NK-92 treated with Interleukin-12 subunit alpha and Interleukin-12 subunit beta, amount 100 ng/mL, for 24 hours (cell line): ENCODE data around the gene EGLN2.
"Not testable (repeated sequence)": the region's sequence is repeated elsewhere in the genome, so short reads cannot be mapped to it uniquely, and the experiment has no call there.

ENCODE experiments used
- DNase-seq: peaks from one replicate; lab custom pipeline; 2025; lab: John Stamatoyannopoulos, UW

EGLN2 gene

DNA sequence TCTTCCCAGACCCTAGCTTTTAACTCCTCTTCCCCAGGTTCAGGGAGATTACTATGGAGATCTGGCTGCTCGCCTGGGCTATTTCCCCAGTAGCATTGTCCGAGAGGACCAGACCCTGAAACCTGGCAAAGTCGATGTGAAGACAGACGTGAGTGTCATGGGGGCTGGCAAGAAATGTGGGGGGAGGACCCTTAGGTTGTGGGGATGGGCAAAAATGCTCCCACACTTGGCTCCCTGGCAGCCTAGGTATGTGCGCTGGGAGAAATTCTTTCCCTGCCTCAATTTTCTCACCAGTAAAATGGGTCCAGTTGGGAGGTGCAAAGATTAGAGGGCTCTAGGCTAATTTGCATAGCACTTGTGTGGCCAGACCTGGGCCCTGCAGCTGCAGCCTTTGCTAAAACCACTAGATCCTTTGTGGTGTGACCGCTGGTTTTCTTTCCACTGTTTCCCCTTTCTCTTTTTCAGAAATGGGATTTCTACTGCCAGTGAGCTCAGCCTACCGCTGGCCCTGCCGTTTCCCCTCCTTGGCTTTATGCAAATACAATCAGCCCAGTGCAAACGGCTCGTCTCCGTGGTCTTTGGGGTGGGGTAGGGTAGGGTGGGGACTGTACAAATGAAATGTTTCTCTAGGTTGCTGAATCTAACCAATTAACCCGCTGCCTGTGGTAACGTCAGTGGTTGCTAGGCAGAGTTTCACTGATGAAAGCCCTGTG, 21.9 kb upstream of the EGLN2 start:
- peak; percentile 90 for DNase-seq

- no peak for DNase-seq
These were observed 21.4 kb upstream of the EGLN2 start for GRCh38 chr19:40777645-40777936.

GRCh38 chr19:40777937-40778705, 20.9 kb upstream of the EGLN2 start, which contains the start of gene RAB4B:
Gene RAB4B (plus strand): TSS chr19:40778247. CDS start chr19:40778376, 129 bp downstream.
- peak; percentile 99 for DNase-seq

DNA sequence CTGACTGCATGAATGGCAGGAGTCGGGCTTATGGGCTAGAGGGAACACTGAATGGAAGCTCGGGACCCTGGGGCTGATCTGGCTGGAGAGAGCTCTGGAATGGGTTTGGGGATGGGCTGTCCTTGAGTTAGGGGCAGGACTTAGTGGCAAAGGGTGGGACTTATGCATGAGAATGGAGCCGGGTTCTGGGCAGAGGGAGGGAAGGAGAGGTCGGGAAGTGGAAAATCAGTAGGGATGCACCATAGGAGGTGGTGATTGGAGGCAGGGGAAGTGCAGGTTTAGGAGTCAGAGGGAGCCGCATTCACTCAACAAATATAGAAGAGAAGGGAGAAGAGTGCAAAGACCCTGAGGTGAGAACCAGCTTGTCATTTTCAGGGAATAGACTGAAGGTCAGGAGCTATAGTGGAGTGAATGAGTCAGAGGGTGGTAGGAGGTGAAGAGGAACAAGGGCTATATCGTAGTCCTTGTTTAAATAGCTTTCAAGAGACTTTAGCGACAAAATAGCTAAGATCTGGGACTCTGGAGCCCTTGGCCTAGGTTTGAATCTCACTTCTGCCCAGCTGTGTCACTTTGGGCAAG, 20.2 kb upstream of the EGLN2 start:
- no peak for DNase-seq

DNA sequence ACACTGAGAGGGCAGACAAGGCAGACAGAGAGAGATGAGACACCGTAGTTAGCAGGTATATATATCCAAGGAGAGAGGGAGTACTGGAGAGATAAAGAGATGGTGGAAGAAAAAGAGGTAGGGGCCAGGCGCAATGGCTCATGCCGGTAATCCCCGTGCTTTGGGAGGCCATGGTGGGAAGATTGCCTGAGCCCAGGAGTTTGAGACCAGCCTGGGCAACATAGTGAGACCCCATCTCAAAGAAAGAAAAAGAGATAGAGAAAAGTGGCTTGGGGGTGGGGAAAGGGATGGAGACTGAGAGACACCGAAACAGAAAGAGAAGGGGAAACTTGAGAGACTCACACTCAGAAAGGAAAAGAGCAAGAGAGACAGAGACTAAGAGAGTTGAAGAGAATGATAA, 18.4 kb upstream of the EGLN2 start:
- no peak for DNase-seq

DNA sequence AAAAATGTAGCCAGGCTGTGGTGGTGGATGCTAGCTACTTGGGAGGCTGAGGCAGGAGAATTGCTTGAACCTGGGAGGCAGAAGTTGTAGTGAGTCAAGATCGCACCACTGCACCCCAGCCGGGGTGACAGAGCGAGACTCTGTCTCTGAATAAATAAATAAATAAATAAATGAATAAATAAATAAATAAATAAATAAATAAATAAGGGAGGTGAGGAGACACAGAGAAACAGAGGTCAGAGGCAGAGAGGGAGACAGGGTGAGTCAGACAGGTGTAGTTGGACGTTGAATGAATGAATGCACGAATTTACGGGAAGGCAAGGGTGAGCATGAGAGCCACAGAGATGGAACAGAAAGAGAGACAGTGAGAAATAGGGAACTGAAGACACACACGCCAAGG, 17.9 kb upstream of the EGLN2 start:
- DNase-seq, result no peak

GRCh38 chr19:40783711-40784110, 15.3 kb upstream of the EGLN2 start:
- DNase-seq, result no peak

DNA sequence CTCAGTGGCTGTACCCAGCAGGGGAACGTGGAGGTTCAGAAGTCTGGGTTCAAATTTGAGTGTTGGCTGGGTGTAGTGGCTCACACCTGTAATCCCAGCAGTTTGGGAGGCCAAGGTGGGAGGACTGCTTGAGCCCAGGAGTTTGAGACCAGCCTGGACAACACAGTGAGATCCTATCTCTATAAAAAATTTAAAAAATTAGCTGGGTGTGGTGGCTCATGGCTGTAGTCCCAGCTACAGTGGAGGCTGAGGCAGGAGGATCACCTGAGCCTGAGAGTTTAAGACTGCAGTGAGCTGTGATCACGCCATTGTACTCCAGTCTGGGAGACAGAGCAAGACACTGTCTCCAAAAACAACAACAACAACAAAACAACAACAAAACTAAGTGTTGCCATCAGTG, 14.8 kb upstream of the EGLN2 start:
- not testable (repeated sequence) for DNase-seq

DNA sequence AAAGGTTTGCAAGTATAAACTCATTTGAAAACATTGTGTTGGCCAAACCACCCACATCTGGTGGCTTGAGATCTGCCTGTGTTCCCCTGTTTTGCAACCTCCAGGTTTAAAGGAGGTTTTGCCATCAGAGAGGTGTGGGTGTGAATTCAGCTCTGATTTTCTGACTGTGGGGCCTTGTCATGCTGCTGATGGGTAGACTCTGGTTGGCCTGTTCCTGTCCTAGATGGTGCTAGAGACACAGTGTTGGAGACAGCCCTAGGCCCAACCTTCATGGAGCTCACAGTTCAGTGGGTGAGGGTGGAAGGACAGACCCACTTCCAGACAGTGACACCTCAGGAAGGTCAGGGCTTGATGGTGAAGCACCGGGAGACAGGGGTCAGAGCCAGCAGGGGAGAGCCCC, 13.5 kb upstream of the EGLN2 start:
- DNase-seq, result no peak

DNA sequence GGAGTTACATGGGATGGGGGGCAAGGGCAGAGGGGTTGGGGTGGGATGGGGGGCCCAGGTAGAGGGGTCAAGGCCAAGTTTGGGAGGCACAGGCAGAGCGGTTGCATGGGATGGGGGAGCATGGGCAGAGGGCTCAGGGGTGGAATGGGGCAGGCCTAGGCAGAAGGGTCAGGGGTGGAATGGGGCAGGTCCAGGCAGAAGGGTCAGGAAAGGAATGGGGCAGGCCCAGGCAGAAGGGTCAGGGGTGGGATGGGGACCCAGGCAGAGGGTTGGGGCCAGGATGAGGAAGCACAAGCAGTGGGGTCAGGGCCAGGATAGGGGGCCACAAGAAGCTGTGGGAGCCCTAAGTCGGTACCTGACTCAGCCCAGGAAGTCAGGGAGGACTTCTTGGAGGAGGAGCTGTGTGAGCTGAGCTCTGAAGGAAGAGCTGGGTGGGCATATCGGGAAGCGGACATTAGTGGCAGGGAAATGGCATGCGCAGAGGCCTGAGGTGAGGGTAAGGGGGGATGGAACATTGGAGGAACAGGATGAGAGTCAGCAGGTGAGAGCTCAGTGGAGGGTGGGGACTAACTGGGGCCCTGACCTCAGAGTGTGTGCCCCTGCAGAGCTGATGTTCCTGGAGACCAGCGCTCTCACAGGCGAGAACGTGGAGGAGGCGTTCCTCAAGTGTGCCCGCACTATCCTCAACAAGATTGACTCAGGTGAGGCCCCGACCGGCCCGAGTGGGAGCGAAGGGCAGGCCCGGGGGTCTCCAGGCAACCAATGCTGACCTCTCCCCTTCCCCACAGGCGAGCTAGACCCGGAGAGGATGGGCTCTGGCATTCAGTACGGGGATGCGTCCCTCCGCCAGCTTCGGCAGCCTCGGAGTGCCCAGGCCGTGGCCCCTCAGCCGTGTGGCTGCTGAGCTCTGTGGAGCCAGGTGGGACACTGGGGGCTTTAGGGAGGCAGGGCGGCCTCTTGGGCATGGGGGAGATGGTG, 12.6 kb upstream of the EGLN2 start:
- no peak for DNase-seq

- no peak for DNase-seq
These were observed 7.6 kb upstream of the EGLN2 start for GRCh38 chr19:40791349-40791748.

DNA sequence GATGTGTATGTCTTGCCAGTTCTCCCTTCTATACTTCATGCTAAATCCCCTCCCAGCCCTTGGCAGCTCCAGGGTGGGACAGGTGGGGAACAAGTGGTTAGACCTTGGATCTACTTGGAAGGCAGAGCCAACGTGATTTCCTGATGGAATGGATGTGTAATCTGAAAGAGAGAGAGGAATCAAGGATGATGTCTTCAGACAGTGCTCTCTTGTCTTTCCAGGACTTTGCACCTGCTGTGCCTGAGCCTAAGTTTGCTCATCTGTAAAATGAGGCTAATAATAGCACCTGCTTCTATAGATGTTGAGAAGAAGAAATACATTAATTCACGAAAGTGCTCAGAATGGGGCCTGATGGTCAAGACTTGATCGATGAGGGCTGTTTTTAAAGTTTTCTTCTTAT, 7.0 kb upstream of the EGLN2 start:
- no peak for DNase-seq

DNA sequence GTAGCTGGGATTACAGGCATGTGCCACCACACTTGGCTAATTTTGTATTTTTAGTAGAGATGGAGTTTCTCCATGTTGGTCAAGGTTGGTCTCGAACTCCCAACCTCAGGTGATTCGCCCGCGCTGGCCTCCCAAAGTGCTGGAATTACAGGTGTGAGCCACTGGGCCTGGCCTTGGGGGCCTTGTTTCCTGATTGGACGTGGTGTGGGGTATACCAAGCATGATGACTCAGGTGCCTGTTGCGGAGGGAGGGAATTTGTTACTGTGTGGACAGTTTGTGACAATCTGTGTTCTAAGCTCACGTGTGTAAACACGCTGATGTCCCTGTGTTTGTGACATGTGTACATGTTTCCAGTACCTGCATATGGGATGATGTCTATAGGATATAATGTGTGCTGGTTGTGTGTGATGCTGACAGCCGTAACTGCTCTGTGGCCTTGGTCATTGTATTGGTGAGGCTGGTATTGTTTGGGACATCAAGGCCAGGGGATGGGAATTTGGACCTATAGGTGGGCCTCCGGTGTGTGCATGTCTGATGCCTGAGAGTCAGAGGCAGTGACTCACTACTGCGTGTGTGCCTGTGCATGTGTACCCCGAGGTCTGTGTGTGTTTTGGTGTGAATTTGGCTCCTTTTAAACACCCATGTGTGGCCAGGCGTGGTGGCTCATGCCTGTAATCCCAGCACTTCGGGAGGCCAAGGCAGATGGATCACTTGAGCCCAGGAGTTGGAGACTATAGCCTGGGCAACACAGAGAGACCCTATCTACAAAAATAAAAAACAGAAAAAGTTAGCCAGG, 1.6 kb upstream of the EGLN2 start:
- no peak for DNase-seq

GRCh38 chr19:40797963-40798682, 868 bp upstream of the EGLN2 start:
- no peak for DNase-seq

DNA sequence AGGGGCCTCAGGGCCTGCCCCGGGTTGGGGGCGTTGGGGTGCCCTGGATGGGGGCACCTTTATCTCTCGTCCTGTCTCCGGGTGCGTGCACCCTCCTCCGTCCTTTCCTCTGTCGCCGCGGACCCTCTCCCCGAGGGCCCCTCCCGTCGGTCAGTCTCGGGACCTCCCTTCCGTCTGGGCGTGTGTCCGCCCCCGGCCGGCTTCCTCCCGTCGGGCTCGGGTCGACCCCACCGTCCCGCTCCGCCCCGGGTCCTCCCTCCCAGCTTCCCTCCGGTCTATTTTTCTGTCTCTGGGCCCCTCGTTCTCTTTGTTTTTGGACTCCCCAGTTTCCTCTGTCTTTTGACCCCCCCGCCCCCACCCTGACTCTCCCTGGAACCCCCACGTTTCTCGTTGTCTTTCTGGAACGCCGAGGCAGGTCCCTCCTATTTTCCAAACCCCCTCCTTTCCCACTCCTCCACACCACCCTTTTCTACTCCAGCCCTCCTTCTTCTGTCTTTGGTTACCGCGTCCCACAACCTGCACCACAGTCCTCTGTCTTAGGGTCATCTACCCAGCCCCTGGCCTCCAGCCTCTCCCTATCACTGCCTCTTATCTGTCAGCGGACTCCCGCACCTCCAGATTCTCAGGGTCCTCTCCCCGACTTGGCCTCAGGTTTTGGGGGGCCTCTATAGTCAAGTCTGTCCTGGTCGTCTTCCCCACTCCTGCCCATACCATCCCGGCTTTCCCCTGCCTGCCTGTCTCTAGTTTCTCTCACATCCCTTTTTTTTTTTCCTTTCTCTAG, 757 bp downstream of the EGLN2 start:
- DNase-seq, result no peak

DNA sequence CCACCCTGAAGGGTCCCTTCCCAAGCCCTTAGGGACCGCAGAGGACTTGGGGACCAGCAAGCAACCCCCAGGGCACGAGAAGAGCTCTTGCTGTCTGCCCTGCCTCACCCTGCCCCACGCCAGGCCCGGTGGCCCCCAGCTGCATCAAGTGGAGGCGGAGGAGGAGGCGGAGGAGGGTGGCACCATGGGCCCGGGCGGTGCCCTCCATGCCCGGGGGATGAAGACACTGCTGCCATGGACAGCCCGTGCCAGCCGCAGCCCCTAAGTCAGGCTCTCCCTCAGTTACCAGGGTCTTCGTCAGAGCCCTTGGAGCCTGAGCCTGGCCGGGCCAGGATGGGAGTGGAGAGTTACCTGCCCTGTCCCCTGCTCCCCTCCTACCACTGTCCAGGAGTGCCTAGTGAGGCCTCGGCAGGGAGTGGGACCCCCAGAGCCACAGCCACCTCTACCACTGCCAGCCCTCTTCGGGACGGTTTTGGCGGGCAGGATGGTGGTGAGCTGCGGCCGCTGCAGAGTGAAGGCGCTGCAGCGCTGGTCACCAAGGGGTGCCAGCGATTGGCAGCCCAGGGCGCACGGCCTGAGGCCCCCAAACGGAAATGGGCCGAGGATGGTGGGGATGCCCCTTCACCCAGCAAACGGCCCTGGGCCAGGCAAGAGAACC, 1.5 kb downstream of the EGLN2 start:
- DNase-seq, result no peak

- DNase-seq, result no peak
These were observed 2.0 kb downstream of the EGLN2 start for GRCh38 chr19:40800997-40801377.

DNA sequence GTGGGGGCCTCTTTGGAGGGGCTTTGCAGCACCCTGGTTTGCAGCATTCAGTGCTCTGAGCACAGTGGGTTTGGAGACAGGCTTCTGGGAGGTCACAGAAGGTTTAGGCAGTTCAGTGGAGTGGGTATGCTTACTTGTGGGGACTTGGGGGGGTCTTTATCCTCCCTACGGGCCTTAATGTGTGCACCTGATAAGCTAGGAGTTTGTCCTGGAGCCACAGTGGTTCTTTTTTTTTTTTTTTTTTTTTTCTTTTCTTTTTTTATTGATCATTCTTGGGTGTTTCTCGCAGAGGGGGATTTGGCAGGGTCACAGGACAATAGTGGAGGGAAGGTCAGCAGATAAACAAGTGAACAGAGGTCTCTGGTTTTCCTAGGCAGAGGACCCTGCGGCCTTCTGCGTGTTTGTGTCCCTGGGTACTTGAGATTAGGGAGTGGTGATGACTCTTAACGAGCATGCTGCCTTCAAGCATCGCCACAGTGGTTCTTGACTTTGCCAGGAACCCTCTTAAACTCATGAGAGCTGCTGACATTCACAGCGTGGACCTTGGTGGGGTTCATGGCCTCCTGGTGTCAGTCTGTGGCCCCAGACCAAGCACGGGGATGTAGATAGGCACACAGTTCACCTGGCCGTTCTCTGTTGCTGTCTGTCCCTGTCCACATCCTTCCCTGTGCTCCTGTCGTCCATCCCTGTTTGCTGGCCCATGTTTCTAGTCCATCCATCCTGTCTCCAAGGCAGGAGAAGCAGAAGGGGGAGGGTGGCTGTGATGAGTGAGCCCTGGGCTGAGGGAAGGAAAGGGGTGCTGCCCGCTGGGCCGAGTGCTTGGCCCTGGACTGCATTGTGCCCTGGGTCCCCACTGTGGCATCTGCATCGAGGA, 2.7 kb downstream of the EGLN2 start:
- no peak for DNase-seq
